Sigmoid colon (tissue), 4 donors: ENCODE measurements around the gene PLEKHM2.

ENCODE experiments used
- CTCF ChIP-seq, 4 experiments: fragments of 450-650 bp in 3 of 4; fragments of 200-600 bp in 1 of 4; IDR thresholded peaks; one replicate each; pipeline ENCODE4 v1.5.1; 2016 to 2019; ENCODE audit warnings: antibody characterized with exemption in 4 of 4, mild to moderate bottlenecking in 3 of 4, moderate library complexity in 2 of 4
- POLR2A ChIP-seq, 2 donors: fragments of 450-650 bp; IDR thresholded peaks; one replicate each; pipeline ENCODE4 v1.6.1; 2016; ENCODE audit warnings: antibody characterized with exemption in 2 of 2, mild to moderate bottlenecking in 2 of 2, moderate library complexity in 2 of 2
- POLR2AphosphoS5 ChIP-seq, 4 donors: sonication (generic); formaldehyde crosslinking; IDR thresholded peaks; one replicate each; pipeline ENCODE4 v1.6.1; 2017; ENCODE audit warnings: antibody characterized with exemption in 4 of 4

GRCh38 chr1:15735304-15736037 is 51.4 kb downstream of the PLEKHM2 start:
- TF ChIP-seq CTCF (IDR thresholded peaks at IDR 0.05): no peak
- TF ChIP-seq POLR2AphosphoS5 (IDR thresholded peaks at IDR 0.05): no peak
- no peak for TF ChIP-seq POLR2A (IDR thresholded peaks at IDR 0.05)
